Upper lobe of left lung (tissue), 4 donors: ENCODE measurements around the gene CCR4.

Experiments used
- CTCF ChIP-seq, 6 experiments: fragments of 450-650 bp in 4 of 6; fragments of 200-600 bp in 2 of 6; sonication (generic) in 2 of 6; IDR thresholded peaks; one replicate each; pipeline ENCODE4 v1.5.1; 2016 to 2019; ENCODE audit warnings: antibody characterized with exemption in 6 of 6
- POLR2AphosphoS5 ChIP-seq, 2 donors: sonication (generic); formaldehyde crosslinking; IDR thresholded peaks; one replicate each; pipeline ENCODE4 v1.5.1; 2017; ENCODE audit warnings: antibody characterized with exemption in 2 of 2

DNA sequence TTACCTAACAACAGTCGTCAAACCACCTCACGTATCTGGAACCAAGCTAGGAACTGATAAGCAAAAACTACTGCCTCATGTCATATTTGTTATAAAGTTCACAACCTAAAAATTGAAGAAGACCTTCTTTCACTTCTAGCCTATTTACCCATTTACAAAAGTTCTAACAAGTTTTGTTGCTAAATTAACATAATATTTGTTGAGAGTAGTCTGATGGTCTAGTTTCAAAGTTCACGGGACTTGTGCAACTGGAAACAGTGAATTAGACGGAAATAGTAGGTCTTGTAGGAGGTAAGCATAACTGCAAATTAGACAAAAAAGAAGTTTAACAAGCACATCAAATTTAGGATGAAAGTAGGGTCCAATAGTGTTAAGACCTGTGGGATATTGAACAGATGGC is 51.9 kb downstream of the CCR4 start:
- TF ChIP-seq POLR2AphosphoS5 (IDR thresholded peaks at IDR 0.05), result no peak
- TF ChIP-seq CTCF (IDR thresholded peaks at IDR 0.05), result no peak
